GM18508 (cell line): ENCODE measurements around the gene OTC.

Experiments
- ATAC-seq: cut with Tn5 transposase; IDR thresholded peaks from one replicate; pipeline ENCODE4 v1.9.1; 2021; ENCODE audit warnings: moderate number of reproducible peaks; ENCODE audit not compliant: insufficient read depth, unreplicated experiment

OTC gene

DNA sequence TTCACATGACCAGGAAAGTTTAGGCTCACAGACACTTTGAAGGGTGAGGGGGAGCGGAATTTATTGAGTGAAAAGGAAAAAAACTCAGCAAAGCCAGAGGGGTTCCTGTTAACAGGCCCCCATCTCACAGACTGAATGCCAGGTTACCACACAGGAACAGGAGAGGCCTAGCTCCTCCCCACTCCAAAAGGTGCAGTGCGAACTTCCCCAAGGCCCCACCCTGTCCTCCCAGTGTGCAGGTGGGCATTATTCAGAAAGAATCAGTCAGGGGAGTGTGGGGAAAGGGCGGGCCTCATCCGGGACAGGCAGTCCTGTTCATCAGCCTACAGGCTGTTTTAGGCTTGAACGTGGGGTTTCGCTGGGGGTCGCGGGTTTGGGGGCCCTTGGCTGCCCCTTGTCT, 4.0 kb downstream of the OTC start:
- no peak for ATAC-seq

DNA sequence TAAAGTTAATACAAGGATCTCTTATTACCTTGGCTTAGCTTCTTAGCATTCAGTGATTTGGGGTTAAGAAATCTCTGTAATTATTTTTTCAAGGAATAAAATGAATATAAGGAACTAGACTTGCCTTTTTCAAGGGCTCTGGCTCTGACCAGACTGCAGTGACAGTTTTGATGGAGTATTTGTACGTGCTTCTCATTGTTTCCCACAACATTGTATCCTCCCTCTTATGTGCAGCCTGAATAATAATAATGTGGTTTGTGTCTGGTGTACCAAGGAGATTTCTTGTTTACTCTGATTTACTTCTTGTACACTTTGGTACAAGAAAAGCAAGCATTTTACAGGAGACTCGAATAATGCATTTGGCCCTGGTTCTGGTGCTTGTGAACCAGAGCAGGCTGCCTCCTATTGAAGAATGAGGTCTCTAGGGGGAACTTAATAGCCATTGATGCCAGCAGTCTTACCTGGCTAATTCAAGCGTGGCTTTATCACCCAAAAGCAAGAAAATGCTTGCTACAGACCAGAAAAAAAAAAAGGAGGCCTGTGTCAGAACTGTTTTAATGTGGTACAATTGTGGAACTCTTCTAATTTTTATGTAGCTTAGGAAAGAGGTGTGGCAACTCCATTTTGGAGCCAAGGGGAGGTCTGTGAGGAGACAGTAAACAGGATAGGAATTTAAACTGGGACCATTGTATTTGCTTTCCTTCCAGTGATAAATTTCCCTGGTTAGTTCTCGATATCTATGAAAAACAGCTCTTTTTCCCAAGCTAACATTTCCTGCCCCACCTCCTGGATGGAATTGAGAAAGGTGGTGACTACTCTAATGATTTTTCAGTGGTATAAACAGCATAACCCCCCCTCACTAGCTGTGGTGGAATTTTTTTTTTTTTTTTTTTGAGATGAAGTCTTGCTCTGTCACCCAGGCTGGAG, 5.6 kb downstream of the OTC start:
- no peak for ATAC-seq

DNA sequence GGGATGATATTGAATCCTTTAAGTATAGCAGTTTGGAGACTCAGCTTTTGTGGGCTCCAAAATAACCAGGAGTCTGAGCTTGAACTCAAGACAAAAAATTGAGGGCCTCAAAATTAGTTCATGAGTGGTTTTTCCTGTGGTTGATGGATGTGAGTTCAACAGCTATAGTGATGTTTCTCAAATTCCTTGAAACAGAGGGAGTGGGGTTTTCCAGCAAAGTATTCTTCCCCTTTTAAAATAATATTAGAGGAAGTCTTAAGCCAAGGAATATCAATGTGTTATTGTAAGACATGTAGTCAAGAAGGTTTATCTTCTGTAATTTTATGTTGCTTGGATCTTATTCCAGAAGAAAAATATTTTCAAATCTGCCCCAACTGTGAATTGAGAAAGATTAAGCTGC, 10.6 kb downstream of the OTC start:
- ATAC-seq: no peak

DNA sequence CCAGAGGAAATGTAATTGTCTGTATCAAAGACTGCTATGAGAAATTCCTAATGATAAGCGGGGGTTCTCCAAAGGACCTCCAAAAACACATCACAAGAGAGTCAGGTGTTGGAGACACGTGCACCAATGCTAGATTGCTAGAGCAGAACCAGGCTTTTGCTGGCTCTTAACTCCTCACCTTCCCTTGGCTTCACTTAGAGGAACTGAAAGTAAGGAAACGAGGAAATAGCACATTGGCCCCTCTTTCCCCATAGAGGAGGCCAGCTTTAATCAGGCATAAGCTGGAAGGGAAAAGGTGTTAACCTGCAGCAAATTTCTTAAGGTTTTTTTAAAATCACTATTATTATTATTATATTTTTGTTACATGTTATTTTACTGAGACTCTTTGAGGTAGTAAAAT, 13.6 kb downstream of the OTC start:
- ATAC-seq: no peak

DNA sequence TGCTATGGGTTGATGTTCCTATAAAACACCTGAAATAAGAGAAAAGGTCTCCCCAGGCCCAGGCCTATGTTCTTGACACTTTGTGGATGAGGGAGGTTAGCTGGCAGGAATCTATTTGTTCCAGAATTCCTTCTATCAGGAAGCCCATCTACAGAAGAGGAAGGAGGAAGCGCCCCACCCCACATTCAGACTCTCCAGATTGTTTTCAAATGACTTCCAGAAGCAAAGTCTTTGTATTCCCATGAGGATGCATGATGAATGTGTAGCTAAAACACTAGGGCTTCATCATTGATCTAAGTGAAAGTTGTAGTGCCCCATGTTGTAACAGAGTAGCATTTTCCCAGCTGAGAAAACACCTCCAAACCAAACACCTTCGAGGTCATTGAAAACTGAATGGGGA, 16.4 kb downstream of the OTC start:
- ATAC-seq: no peak

DNA sequence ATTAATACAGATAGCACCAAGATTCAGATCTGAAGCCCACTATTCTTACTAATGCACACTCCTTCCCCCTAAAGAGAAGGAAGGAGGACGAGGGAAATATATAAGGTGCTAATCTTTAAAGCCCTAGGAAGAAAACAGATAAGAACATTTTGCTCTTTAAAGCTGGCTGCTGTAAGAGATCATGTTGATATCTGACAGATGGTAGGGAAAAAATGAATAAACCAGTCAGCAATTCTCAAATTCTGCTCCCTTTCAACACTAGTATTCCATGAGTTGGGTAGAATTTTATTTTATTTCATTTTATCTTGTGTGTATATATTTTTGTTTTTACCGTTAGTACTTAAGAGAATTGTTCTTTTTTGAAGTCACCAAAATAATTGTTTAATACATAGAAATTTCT, 19.2 kb downstream of the OTC start:
- ATAC-seq: no peak

DNA sequence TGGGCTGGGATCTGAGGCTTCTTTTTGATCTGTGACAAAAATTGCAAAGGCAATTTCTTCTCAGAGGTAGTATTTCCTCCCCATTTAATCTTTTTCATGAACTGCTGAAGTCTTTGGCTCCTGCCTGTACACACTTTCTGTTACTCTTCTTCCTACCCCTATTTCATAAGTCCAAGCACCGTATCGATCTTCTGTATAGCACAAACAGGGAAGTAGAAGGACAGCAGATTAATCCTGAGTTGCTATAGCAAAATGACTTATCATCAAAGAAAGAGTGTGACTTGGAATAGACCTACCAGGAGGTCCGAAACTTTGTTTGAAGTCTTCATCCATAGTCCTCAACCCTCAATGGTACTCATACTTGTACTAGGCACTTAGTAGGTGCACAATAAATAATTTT, 22.0 kb downstream of the OTC start:
- ATAC-seq: no peak

DNA sequence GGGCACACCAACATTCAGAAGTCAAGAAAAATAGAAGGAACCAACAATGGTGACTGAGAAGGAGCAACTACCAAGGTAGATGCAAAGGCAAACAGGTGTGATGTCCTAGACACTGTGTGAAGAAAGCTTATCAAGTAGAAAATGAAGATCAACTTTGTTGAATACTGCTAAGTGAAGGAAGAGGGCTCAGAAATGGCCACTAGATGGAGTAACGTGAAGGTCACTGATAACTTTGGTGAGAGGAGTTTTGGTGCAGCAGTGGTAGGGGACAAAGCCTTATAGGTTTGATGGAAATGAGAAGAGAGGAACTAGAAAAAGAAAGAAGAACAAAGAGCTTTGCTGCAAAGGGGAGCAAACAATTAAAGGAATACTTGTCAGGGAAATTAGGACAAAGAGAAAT, 23.5 kb downstream of the OTC start:
- no peak for ATAC-seq

DNA sequence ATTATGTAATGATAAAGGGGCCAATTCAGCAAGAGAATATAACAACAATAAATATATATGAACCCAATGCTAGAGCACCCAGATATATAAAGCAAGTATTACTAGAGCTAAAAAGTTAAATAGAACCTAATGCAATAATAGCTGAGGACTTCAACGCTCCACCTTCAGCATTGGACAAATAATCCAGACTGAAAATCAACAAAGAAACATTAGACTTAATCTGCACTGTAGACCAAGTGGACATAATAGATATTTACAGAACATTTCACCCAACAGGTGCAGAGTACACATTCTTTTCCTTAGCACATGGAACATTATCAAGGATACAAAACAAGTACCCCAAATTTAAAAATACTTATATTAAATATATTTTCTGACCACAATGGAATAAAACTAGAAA, 24.3 kb downstream of the OTC start:
- ATAC-seq: no peak

DNA sequence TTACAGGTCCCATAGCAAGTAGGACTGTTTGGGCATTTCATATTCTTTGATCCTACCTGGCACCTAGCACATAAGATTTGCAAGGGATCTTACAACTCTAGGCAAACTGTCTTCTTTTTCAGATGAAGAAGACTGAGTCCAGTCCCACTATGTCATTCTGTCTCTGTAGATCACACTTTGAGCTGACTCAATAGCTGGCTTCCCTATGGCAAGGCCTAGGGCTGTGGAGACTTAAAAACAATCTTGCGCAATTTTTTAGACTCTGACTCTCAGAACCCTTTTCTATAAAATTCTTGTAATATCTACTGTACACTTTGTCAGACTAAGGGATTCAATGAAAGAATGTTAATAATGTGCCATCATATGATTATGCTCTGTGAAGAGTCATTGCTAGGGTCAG, 26.7 kb downstream of the OTC start:
- ATAC-seq: no peak

DNA sequence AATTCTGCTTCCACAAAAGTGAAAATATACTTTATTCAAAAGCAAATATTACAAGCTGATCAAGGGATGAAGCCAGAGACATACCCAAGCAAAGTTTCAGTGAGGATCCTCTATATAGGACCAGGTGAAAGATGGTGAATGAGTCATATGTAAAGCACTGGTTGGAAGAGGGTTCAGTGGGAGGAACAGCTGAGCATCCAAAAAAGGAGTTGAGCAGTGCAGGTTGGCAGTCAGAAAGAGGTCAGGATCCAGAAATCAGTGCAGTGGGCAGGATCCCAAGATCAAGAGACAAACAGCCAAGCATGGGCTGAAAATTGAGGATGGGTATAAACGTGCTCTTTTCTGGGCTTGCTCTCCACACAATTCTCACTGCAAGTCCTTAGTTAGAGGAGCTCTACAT, 30.3 kb downstream of the OTC start:
- ATAC-seq: no peak

DNA sequence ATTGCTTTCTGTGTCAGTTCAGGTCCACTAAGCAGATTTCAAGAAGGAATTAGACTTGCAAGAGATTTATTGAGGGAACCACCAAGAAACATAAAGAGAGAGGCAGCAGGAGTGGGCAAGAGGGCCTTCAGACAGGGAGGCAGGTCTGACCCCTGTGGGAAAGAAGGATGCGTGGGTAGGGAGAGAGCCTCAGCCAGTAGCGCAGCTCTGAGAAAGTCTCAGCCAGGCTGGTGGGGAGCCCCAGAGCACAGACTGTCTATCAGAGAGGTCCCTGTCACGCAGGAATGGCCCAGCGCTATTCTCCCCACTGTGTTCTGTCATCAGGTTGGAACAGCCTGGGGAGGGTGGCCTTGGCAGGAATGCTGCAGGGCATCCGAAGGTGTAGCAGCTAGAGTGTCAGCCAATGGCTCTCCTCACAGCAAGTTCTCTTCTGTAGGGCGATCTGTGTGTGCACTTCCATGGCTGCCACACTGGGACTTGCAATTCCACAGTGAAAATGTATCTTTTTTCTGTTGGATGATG, 48.0 kb downstream of the OTC start:
- no peak for ATAC-seq

DNA sequence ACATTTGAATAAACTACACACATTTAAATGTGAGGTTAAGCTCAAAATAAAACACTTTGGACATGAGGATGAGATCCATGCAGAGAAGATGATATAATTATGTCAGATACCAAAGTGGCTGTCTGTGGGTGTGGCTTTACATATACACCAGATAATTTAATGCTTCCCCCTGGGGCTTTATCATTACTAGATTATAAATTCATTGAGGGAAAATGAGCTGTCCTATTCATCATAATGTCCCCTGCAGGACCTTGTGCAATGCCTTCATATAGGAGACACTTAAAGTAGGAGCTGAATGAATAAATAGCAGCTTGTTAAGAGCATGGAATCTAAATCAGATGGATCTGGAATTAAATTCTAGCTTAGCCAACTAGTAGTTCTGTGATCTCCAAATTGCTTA, 49.7 kb downstream of the OTC start:
- no peak for ATAC-seq

DNA sequence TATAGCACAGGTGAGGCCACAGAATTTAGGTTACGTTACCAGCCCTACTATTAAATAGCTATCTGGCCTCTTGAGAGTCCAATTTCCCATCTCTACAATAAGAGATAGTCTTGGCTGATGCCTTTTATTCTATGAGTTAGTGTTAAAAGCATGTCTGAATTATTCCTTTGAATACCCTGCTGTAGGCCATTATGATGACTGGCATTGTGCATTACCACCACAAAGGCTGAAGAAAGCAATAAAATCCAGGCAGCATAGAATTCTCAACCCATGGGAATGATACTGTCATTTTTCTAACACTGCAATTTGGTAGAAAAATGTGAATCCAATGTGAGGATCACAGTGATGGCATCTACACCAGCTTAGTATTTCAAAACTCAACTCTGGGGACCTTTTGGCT, 51.4 kb downstream of the OTC start:
- ATAC-seq: no peak

DNA sequence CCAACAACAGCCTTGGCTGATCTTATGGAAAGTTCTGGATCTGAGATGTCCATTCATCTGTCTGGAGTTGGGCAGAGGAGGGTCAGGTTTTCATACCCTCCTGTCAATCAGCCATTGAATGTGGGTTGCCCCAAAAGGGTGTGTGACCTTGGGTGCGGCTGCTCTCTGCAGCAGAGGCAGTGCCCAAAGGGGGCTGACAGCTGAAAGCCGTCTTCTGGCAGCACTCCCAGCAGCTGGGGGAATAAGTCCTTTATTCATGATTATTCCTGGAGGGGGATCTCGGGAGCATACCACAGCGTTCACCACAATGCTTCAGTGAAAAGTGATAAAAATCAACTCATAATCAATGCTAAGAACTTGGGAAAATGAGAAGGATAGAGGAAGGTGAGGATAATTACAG, 54.7 kb downstream of the OTC start:
- no peak for ATAC-seq

DNA sequence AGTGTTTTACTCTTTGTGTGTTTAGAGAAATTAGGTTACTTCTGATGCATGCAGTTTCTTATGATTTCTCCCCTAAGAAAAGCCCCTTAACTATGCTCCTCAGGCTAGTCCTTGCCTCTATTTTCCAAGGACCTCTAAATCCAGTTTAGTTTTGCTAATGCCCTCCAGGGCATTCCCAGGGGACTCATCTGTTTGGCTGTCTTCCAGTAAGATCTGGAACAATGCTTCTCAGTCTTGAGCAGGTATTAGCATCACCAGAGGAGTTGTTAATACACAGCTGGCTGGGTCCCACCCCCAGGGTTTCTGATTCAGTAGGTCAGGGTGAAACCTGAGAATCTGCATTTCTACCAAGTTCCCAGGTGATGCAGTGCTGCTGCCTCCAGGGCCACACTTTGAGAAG, 56.9 kb downstream of the OTC start:
- ATAC-seq: no peak

DNA sequence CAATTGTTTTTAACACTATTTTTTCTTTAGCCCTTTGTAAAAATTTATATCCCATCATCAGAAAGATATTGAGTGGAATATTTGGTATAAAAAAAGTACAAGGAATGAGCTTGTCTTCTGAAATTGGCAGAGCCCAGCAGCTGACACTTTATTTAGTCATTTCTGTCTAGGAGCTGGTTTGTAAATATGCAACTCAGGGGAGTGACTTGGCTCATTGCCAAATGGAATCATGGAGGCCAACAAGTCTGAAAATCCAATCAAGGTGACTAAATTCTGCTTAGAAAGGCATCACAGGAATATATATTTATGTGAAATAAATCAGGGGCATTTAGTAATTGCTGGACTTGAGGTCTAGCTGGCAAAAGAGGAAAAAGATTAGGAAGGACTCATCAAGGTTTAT, 74.4 kb downstream of the OTC start:
- ATAC-seq: no peak

DNA sequence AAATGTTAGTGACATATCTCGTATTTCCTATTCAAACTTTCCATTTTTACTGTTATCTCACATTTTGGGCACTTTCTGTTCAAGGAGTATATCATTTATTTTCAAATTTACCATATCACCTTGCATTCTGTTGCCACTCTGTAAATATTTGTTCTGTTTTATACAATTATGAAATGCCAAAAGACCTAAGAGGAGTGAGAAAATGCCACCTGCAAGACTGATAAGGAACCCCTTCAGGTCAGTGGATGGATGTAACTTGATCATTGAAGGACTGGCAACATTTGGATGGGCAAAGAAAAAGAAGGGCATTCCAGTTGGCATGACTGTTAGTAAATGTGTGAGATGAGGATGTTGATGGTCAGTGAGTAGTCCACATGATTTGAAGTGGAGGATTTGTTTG, 79.1 kb downstream of the OTC start:
- ATAC-seq: no peak

DNA sequence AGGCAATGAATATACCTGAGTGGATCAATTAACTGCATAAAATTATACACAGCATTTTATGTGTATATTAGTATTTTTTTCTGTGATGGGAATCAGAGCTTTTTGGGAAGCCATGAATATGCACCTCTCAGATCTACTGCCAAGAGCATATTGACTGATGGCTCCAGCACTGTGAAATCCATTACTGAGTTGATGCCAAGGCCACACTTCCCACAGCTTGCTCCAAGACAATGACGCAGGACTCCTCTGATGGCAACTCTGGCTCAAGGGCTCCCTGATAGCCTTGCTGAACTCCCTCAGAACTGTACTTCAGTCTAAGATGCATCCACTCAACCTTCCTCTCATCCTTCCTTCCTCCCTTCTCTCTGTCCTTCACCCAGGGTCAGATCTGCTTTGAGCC, 82.7 kb downstream of the OTC start:
- no peak for ATAC-seq

DNA sequence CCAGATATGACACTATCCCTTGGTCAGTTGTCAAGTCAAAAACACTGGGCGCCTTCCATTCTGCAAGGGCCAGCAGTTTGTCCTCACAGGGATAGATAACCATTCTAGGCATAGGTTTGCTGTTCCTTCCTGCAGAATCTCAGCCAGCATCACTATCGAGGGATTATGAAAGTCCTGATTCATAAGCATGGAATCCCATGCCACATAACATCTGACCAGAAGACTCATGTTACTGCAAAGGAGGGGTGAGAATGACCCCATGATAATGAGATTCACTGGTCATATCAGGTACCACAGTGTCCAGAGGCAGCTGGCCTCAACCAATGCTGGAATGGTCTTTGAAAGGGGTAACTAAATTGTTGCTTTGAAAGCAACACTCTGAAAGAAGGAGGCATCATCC, 84.7 kb downstream of the OTC start:
- no peak for ATAC-seq

DNA sequence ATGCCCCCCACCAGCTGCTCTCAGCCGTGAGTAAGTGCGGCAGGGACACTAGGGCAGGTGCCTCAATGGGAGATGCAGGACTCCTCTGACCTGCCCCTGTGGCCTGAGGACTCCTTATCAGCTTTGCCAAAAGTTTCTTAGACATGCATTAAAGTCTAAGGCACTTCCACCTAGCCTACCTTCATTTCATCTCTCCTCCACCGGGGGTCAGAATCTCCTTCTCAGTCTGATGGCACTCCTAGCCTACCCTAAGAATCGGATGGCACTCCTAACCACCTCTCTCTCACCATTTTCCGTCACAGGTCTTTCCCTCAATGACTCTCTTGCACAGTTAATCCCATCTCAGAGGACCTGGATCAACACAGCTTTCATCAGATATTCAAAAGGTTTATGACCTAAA, 85.9 kb downstream of the OTC start:
- ATAC-seq: no peak

DNA sequence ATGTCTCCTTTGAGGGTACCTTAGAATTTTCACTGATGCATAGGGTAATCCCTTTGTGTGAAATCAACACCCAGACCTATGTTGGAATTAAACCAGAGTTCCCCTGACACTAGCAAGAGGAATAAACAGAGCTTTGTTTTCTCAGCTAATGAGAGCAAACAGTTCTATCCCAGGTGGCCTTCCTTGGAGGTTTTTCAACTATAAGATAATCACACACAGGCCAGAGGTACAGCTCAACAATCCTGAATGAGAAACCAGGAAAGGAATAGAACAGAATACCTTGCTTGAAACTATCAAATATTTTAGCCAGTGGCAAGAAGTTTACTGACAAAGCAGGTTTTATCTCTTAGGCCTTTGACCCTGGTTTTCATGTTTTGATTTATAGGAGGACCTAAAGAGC, 100.2 kb downstream of the OTC start:
- no peak for ATAC-seq
